PC-9 (cell line): ENCODE measurements around the gene PCLO. TPM values are rescaled to one million over a fixed set of nuclear protein-coding genes. Genes with fewer than 3 reads are reported as not detected.

Source experiments
- BruUV-seq: library from RNA; stranded (reverse); fragments of 400-500 nt; replicated peaks from 2 replicates; lab custom pipeline; 2021; lab: Mats Ljungman, UMichigan
- CTCF ChIA-PET: fragments of 300-600 bp; sonication (Branson Sonifier 250); formaldehyde crosslinking; loops from one replicate; lab custom pipeline; 2022; ENCODE audit warnings: antibody characterized with exemption; lab: Charles Lee
- POLR2A ChIA-PET: fragments of 300-600 bp; sonication (Branson Sonifier 250); formaldehyde crosslinking; loops from one replicate; lab custom pipeline; 2022; ENCODE audit warnings: antibody characterized with exemption; ENCODE audit not compliant: unreplicated experiment; lab: Charles Lee
- DNase-seq, 2 experiments: peaks; one replicate each; pipeline versions ENCODE4 v3.0.0 to v3.0.0-alpha.2; 2015 to 2022; ENCODE audit warnings: mixed read lengths in 1 of 2
- H2AFZ ChIP-seq: fragments of 200-600 bp; sonication (generic); 2 replicates; pipeline ENCODE4 v1.8.1; 2017; ENCODE audit warnings: antibody characterized with exemption
- H3F3A ChIP-seq: fragments of 200-600 bp; sonication (generic); 2 replicates; pipeline ENCODE4 v1.8.1; 2017; ENCODE audit warnings: antibody characterized with exemption, mild to moderate bottlenecking, low read depth; ENCODE audit not compliant: insufficient read depth
- H3K27ac ChIP-seq: fragments of 200-600 bp; sonication (generic); 2 replicates; pipeline ENCODE4 v1.6.1; 2016; ENCODE audit warnings: mixed run types
- H3K27me3 ChIP-seq: fragments of 200-600 bp; sonication (generic); 2 replicates; pipeline ENCODE4 v1.6.1; 2016; ENCODE audit warnings: low read depth, mixed run types; ENCODE audit not compliant: insufficient read depth
- H3K36me3 ChIP-seq: fragments of 200-600 bp; sonication (generic); 2 replicates; pipeline ENCODE4 v1.6.1; 2016; ENCODE audit warnings: low read depth, mixed run types
- H3K4me1 ChIP-seq: fragments of 200-600 bp; sonication (generic); replicated peaks from 2 replicates; pipeline ENCODE4 v1.6.1; 2016; ENCODE audit warnings: mixed run types; ENCODE audit not compliant: insufficient read depth
- H3K4me2 ChIP-seq: fragments of 200-600 bp; sonication (generic); 2 replicates; pipeline ENCODE4 v1.6.1; 2017; ENCODE audit warnings: mixed run types
- H3K4me3 ChIP-seq: fragments of 200-600 bp; sonication (generic); 2 replicates; pipeline ENCODE4 v1.6.1; 2016; ENCODE audit warnings: mixed run types
- H3K79me2 ChIP-seq: fragments of 200-600 bp; sonication (generic); 2 replicates; pipeline ENCODE4 v1.6.1; 2017; ENCODE audit warnings: low read depth, mixed run types
- H3K9me2 ChIP-seq: fragments of 200-600 bp; sonication (generic); 2 replicates; pipeline ENCODE4 v1.8.1; 2017; ENCODE audit warnings: mild to moderate bottlenecking; ENCODE audit not compliant: insufficient read depth
- H3K9me3 ChIP-seq: fragments of 200-600 bp; sonication (generic); 2 replicates; pipeline ENCODE4 v1.8.1; 2016; ENCODE audit warnings: low read depth; ENCODE audit not compliant: insufficient read depth
- H4K20me1 ChIP-seq: fragments of 200-600 bp; sonication (generic); 2 replicates; pipeline ENCODE4 v1.8.1; 2017; ENCODE audit not compliant: insufficient read depth
- EZH2 ChIP-seq: fragments of 200-600 bp; sonication (generic); IDR thresholded peaks from 2 replicates; pipeline ENCODE4 v1.8.0; 2017; ENCODE audit warnings: antibody characterized with exemption, low read depth
- intact Hi-C: fragments of 100-400 bp; cut with micrococcal nuclease; formaldehyde crosslinking; loops from one replicate; pipeline ENCODE4 v1.10.0; 2022; ENCODE audit not compliant: unreplicated experiment
- total RNA-seq: library from RNA; stranded (reverse); gene quantifications from 2 replicates; pipeline ENCODE4 v1.2.3, GENCODE V29; 2021
- TF ChIP-seq, protein P1 (sequence below): fragments of 200-600 bp; sonication (generic); conservative IDR thresholded peaks from 2 replicates; pipeline ENCODE4 v1.6.1; 2017; ENCODE audit warnings: mixed run types, antibody characterized with exemption, mild to moderate bottlenecking, moderate library complexity

PCLO gene
- total RNA-seq, 1 experiment from 2014 or later, result 4.0 TPM

DNA sequence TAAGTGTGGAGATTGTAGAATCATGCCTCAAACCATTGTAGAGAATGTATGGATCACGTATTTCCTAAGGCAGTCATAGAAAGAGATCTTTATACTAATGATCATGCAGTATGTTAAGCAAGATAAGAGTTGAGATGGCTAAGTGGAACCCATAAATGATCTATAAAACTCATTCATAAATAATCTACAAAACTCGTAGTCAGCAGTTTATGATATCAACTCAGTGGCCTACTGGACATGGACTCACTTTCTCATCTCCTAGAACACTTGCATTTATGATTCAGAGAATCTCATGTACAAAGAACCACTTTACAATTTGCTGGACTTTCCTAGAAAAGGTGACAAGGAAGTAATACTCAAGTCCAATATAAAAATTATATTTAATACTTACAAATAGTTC is 339.6 kb downstream of the PCLO start:
- H3K79me2 ChIP-seq, result no peaks in the 10 kb centered on the region
- TF ChIP-seq EZH2, result no peak
- TF ChIP-seq, protein P1, sequence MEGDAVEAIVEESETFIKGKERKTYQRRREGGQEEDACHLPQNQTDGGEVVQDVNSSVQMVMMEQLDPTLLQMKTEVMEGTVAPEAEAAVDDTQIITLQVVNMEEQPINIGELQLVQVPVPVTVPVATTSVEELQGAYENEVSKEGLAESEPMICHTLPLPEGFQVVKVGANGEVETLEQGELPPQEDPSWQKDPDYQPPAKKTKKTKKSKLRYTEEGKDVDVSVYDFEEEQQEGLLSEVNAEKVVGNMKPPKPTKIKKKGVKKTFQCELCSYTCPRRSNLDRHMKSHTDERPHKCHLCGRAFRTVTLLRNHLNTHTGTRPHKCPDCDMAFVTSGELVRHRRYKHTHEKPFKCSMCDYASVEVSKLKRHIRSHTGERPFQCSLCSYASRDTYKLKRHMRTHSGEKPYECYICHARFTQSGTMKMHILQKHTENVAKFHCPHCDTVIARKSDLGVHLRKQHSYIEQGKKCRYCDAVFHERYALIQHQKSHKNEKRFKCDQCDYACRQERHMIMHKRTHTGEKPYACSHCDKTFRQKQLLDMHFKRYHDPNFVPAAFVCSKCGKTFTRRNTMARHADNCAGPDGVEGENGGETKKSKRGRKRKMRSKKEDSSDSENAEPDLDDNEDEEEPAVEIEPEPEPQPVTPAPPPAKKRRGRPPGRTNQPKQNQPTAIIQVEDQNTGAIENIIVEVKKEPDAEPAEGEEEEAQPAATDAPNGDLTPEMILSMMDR, result no peak
- H3K36me3 ChIP-seq, result no peaks in the 10 kb centered on the region
- POLR2A ChIA-PET, result no interaction called here
- H3F3A ChIP-seq, result no peaks in the 10 kb centered on the region
- no TSS peak for BruUV-seq
- no peak overlapping the region for H3K4me3 ChIP-seq
- no peaks in the 10 kb centered on the region for H3K4me1 ChIP-seq
- no peaks in the 10 kb centered on the region for H3K9me2 ChIP-seq
- no peaks in the 10 kb centered on the region for H3K27me3 ChIP-seq
- no peak overlapping the region for H3K4me2 ChIP-seq
- H2AFZ ChIP-seq, result no peak overlapping the region
- no peak overlapping the region for H3K27ac ChIP-seq
- H3K9me3 ChIP-seq, result no peaks in the 10 kb centered on the region
- intact Hi-C loops, result no loop called here
- H4K20me1 ChIP-seq, result no peaks in the 10 kb centered on the region
- DNase-seq, result no peak
- CTCF ChIA-PET, result no interaction called here

DNA sequence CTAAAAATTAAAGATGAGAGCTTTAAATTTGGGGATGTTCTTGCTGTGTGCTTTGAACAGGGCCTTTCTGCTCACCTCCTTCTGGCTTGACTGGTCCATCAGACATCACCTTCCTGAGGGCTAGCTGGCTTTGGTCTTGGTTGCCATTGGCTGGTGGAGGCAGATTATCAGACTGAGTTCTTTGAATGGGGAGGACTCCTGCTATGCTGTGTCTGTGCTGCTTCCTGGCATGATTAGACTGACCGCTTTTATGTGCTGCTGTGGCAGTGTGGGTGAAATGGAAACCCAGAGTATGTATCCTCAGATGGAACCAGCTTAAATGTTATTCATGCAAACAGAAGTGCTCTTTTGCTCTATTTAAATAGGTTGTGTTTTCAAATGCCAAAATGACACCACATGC is 341.6 kb downstream of the PCLO start:
- CTCF ChIA-PET, result no interaction called here
- intact Hi-C loops, result no loop called here

DNA sequence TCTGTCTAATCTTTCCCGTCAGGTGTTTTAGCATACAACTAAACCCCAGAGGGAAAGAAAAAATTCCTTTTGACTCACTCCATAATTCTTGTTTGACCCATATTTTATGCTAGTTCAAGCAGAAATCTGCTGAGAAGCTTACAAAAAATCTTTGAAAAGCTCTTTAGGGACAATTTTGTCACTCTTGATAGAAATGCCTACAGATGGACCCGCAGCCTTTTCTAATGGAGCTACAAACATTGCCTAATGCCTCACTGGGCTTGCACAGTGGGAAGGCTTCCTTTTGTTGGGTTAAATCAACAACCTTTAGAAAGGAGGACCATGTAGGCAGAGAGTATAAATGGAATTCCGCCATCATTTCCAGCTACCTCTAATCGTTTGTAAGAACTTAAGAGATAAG is 344.5 kb downstream of the PCLO start:
- Histone ChIP-seq H3K36me3 (no peaks in the 10 kb centered on the region), H3K4me2 (no peak overlapping the region), H3K79me2 (no peaks in the 10 kb centered on the region), H2AFZ (no peak overlapping the region), H3K27me3 (no peaks in the 10 kb centered on the region), H3K9me3 (no peaks in the 10 kb centered on the region), H3K27ac (no peak overlapping the region), H3K9me2 (no peaks in the 10 kb centered on the region), H4K20me1 (no peaks in the 10 kb centered on the region), H3K4me3 (no peak overlapping the region), H3K4me1 (no peaks in the 10 kb centered on the region), H3F3A (no peaks in the 10 kb centered on the region)
- CTCF ChIA-PET, result no interaction called here
- intact Hi-C loops, result no loop called here
- POLR2A ChIA-PET, result no interaction called here
- no peak for DNase-seq
- TF ChIP-seq, protein P1, result no peak
- TF ChIP-seq EZH2, result no peak
- BruUV-seq, result no TSS peak

More for the DNA sequence above, 341.6 kb downstream of the PCLO start:
- Histone ChIP-seq H3K4me1 (no peaks in the 10 kb centered on the region), H3K9me3 (no peaks in the 10 kb centered on the region), H3K9me2 (no peaks in the 10 kb centered on the region), H3F3A (no peaks in the 10 kb centered on the region), H3K27me3 (no peaks in the 10 kb centered on the region), H4K20me1 (no peaks in the 10 kb centered on the region), H3K4me2 (no peak overlapping the region), H3K27ac (no peak overlapping the region), H2AFZ (no peak overlapping the region), H3K4me3 (no peak overlapping the region), H3K79me2 (no peaks in the 10 kb centered on the region), H3K36me3 (no peaks in the 10 kb centered on the region)
- no TSS peak for BruUV-seq
- DNase-seq, result no peak
- POLR2A ChIA-PET, result no interaction called here
- TF ChIP-seq, protein P1, result no peak
- TF ChIP-seq EZH2, result no peak
